Left forelimb (tissue), 1 donor: ENCODE results near the gene RASAL2.
"Not testable (repeated sequence)": the region's sequence is repeated elsewhere in the genome, so short reads cannot be mapped to it uniquely, and the experiment has no call there.

Source experiments
- DNase-seq: peaks from one replicate; pipeline ENCODE4 v3.0.0-alpha.2; 2018; ENCODE audit warnings: low spot score

Gene RASAL2

DNA sequence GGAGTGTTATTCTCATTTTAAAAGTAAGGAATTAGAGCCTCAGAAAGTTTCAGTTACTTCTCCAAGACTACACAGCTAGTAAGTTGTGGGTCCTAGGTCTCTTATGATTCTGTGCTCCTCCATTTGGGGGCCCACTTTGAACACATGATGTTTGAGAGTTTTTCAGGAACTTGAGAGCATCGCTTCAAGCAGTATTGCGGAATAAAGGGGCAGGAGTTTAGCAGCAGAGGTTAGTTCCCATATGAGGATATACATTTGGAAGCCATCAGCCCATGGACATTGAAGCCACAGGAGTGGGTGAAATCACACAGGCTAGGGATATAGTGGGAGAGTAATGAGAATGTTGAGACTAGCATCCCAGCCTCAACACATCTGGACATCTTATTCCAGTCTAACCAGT lies 143.2 kb downstream of the RASAL2 start:
- DNase-seq = no peak

DNA sequence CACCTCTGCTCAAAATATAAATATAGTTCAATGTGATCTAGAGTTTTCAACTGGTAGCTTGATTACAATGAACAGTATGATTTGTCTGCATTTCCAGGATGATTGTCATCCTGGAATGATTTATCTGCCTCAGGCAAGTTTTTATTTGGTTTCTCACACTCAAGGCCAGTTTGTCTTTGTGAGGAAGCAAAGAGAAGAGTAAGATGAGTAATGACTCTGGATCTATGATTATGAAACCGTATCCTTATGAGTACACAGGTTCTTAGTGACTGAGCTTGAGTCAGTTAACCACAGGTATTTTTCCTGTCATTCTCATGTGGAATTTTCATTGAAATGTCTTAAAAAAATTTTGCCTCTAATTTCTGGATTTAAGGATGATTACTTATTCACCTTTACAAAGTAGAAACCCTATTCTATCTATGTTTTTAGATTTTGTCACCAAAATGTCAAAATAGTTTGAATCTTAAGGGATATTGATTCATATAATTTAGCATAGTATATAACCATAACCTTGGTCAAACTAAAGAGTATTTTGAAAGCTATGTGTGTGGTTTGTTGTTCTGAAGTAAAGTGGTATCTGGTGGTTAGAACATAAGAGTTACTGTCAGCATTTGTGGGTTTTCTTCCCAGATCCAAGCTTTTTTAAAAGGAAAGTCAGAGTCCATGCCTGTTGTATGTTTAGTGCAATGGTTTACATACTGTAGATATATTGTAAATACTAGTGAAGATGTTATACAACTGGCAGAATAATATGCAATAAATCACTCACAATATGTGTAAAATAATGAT lies 145.0 kb downstream of the RASAL2 start:
- no peak for DNase-seq

DNA sequence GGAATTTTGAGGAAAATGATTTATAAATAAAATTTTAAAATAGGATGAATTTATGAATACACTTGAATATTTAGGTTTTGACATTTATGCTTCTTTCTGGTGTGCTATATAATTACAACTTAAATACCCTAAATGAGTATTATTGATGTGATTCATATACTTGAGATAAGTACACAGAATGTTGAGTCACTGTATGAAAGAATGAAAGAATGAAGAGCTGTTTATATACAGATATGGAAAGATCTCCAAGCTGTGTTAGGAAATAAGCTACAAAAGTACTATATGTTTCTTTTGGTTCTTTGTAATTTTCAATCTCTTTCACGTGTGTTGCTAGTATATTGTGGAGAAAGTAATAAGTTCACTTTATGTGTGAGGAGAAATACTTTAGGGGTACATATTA lies 147.2 kb downstream of the RASAL2 start:
- DNase-seq = no peak

DNA sequence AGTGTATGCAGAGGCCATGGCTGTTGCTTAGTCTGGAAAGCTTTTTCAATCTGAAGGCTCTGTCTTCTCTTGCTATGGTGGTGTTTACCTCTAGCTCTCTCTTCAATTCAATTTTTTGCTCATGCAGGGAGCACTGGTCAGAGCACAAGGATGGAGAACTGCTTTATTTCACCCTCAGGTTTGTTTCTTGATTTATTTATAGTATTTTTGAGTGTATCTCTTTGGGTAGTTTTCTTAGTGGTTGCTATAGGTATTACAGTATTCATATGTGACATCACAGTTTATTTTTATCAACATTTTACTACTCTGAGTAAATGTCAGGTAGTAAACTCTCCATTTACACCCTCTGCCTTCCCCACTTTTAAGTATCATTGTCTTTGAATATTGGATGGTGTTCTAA lies 147.9 kb downstream of the RASAL2 start:
- no peak for DNase-seq

DNA sequence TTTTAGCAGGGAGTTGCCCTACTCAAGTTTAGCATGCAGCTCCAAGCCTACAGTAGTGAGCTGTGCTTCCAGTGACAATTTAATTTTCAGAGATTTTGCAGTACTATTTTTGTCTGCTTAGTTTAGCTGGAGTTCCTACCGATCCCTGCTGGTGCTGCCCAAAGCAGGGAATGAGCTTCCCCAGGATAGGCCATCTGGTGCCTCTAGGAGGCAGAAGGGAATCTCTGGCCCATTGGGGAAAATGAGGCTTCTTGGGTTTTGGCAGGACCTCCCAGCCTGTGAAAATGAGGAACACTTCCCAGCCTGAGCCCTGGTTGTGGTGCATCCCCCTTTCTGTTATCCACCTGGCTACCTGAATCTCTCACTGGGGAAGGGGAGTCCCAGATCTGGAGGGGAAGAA lies 149.2 kb downstream of the RASAL2 start:
- no peak for DNase-seq

DNA sequence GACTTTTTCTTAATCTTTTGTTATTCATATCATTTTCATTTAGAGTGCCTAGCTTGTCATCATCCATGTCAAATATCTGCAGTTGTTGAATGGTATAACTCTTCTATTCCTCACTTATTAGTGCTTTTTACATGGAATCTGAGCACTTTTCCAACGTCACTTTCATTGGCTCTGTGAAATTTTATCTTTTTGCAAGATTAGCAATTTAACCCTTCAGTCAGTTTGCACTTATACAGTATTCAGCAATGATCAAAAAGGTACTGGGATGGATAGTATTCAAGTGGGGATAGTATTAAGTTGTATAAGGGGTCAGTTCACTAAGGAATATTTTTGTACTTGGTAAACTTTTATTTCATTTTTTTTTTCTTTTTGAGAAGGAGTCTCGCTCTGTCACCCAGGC lies 150.0 kb downstream of the RASAL2 start:
- no peak for DNase-seq

DNA sequence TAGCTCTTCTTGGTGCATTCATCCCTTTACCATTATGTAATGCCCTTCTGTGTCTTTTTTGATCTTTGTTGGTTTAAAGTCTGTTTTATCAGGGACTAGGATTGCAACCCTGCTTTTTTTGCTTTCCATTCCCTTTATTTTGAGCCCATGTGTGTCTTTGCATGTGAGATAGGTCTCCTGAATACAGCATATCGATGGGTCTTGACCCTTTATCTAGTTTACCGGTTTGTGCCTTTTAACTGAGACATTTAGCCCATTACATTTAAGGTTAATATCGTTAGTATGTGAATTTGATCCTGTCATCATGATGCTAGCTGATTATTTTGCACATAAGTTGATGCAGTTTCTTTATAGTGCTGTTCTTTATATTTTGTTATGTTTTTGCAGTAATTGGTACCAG lies 154.4 kb downstream of the RASAL2 start:
- not testable (repeated sequence) for DNase-seq

DNA sequence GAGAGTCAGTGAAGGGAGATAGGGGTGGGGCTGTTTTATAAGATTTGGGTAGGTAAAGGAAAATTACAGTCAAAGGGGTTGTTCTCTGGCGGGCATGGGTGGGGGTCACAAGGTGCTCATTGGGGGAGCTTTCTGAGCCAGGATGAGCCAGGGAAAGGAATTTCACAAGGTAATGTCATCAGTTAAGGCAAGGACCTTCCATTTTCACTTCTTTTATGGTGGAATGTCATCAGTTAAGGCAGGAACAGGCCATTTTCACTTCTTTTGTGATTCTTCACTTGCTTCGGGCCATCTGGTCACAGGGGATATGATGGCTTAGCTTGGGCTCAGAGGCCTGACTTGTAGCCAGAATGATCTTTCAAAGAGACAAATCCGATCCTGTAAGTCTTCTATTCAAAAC lies 159.7 kb downstream of the RASAL2 start:
- DNase-seq = not testable (repeated sequence)

DNA sequence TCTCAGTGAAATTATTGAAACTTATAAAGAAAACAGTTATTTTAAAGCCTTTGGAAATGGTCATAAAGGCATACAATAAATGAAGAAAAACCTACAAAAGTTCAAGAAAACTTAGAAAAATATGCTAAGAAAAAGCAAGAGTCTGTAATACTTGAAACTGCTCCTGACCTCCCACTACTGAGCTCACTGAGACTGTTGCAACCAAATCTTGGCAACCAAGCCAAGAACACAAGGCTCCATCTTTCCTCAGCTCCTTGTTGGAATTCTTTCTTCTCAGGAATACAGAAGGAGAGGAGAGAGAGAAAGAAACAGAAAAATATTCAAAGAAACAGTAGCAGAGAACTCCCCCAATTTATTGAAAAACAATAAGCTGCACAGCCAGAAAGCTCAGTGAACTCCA lies 160.5 kb downstream of the RASAL2 start:
- DNase-seq = no peak

DNA sequence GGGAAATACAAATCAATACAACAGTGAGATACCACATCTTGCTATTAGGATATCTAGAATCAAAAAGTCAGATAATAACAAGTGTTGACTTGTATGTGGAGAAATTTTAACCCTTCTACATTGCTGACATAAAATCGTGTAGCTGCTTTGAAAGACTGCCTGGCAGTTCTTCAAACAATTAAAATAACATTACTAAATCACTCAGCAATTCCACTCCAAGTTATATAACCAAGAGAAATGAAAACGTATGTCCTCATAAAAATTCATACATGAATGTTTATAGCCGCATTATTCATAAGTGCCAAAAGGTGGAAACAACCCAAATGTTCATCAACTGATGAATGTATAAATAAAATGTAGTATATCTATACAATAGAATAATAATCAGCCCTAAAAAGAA lies 164.6 kb downstream of the RASAL2 start:
- DNase-seq = no peak

DNA sequence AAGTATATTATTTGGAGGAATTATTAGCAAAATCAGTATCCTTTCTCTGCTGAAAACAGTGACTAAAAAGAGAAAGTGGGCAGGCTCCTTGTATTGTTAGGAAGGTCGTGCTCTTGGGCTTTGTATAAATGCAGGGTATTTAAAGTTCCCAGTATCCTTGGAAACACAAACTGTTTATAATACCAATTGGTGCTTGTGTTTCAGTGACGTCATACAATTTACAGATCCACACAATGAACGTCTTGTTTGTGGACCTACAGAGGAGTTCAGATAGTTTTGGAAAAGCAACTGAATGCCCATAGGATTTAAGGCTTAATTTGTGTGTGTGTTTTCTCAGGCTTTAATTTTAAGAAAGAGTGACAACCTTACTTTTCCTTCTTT lies 168.2 kb downstream of the RASAL2 start:
- no peak for DNase-seq

DNA sequence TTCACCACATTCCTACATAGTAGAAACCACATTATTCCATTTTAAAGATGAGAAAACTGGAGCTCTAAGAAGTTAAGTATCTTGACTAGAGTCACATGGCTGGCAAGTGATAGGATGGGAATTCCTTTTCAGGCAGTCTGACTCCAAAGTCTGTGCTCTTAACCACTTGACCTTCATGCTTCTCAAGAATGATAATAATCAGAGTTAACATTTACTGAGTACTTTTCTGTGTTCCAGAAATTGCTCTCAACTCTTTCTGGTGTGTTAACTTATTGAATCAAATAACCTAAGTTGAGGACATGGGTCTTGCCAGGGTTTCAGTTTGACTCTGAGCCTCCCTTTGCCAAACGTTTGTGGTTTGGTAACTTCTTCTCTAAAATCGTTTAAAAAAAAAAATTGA lies 169.4 kb downstream of the RASAL2 start:
- DNase-seq = no peak

DNA sequence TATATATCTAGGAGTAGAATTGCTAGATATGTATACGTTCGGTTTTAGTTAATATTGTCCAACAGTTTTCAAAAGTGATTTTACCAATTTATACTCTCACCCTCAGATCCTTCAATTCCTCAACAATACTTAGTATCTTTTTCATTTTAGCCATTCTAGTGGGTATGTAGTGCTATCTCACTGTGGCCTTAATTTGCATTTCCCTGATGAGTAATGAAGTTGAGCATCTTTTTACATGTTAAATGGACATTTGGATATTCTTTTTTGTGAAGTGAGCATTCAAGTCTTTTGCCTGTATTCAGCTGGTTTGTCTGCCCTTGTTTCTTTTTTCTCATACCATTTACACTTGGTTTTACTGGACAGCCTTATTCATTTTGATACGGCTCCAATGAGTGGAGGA lies 172.2 kb downstream of the RASAL2 start:
- no peak for DNase-seq

DNA sequence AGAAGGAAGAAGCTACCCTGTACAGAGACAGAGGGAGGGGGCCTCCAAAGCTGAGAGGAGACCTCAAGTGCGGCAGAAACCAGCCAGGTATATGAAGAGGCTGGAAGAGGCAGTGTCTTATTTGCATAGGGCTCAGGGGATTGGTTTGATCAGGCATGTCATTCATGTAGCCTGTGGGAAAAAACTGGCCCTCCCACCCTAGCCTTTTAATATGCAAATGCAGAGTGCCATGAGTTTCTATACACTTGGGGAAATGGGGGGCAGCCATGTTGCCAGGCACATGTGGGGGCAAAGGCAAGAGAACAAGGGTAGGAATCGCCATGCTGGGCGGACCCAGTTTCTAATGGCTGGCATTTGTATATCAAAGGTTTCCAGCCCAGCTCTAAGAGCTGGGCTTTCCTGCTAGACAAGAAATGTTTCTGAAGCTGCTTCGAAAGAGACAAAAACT lies 172.7 kb downstream of the RASAL2 start:
- no peak for DNase-seq

DNA sequence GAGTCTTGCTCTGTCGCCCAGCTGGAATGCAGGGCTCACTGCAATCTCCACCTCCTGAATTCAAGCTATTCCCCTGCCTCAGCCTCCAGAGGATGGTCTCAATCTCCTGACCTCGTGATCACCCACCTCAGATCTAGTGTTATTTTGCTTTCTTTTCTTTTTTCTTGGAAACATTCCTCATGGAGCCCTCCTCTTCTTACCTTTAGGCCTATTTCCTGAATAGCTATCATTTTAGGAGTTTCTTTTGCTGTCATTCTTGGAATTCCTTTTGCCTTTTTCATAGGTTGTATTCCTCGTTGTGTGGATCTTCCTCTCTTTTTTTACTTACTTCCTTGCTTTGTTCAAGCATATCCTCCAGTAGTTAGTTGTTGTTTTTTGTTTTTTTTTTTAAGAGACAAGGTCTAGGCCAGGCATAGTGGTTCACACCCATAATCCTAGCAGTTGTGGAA lies 173.8 kb downstream of the RASAL2 start:
- DNase-seq = no peak

DNA sequence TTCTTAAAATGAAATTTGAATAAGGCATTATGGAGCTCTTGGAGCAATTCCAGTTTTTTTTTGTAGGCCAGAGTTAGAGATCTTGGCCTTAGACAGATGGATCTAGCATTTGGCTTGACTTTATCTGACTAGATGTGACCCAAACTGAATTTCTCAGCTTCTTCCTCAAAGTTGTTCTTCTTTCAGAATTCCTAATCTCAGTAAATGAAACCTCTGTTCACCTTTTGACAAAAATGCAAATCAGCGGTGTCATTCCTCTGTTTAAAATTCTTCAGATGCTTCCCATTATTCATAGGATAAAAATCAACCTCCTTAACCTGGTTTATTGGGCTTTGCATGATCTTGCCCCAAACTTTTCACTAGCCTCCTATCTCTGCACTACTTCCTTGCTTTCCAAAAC lies 177.6 kb downstream of the RASAL2 start:
- DNase-seq = no peak

DNA sequence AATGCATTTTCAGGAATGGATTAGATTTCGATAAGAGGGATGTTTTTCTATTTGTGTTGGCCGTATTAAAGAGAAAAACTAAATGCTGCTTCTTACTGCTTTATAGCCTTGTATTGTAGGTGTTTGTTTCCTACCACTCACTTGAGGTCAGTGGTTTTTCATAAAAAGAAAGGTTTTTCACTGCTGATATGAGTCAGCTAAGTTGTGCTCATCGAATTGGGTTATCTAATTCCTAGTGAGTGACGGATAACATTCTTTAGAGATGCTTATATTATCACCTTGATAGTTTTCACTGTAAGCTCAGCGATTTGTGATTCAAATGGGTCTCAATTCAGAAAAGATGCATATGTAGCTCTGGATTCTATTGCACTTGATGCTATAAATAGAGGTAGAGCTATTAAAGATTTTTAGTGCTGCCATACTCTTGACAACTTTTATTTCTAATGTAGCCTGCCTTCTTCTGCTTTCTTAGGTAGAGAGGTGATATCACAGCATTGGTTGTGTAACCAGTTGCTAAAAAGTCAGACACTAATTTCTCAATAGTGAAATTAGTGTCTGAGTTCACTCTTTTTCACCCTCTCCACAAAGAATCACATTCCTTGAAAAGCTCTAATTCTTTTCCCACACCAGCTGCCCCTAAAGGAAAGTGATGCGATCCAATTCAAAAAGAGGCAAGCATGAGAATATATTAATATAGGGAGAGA lies 180.0 kb downstream of the RASAL2 start:
- DNase-seq = no peak

DNA sequence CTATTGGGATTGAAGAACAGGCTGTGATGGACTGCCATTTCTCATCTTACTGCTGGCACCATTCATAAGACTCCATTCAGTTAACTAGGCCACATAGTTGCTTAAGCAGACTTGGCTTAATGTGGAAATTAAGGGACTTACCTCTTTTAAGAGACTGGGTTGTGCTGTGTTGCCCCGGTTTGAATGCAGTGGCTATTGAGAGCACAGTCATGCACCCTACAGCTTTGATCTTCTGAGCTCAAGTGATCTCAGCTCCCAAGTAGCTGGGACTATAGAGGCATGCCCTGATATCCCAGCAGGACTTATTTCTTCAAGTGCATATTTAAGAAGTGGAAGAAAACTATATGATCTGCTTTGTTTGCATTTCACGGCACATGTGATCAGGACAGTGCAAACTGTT lies 181.1 kb downstream of the RASAL2 start:
- DNase-seq = no peak

DNA sequence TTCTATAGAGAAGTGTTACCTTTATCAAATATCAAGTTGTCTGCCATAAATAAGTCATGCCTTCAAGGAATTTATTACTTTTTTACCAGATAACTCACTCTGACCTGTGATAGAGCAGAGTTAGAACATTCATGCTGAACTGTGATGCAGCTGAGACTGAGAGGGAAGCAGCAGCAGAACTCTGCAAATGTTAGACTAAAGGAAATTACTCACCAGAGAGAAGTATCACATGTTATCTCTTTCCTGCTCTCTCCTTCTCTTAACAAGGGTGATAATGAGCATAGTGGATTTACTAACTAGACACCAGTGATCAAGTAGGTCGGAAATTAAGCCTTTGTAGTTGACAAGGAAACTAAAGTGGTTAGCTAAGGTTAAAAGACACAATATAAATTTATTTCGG lies 181.6 kb downstream of the RASAL2 start:
- DNase-seq = no peak

DNA sequence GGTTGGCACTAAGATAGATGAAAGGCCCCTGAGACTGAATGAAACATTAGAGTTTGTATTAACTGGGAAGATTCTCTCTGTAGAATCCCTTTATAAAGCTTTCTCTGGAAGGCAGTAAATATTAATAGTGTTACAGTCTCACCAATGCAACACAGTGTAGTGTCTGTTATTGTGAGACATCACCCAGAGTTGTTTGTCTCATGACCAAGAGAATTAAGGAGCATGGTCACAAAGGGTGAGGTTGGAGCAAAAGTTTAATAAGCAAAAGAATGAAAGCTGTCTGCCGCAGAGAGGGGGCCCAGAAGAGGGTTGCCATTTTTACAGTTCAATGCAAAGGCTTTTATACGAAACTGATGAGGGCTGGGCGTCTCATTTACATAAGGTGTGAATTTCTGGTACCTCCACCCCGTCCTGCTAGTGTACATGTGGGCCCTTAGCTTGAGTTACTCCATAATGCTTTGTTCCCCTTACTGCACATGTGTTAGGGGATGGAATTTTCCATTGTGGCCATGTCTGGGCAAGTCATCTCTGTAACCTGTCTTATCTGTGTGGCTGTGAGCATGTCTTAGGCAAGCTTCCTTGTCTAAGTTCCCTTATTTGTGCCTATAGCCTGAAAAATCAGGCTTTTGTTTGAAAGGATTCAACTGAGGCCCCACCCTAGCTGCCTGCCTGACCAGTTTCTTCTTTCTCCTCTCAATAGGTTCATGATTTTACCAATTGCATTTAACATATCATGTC lies 184.1 kb downstream of the RASAL2 start:
- DNase-seq = no peak

DNA sequence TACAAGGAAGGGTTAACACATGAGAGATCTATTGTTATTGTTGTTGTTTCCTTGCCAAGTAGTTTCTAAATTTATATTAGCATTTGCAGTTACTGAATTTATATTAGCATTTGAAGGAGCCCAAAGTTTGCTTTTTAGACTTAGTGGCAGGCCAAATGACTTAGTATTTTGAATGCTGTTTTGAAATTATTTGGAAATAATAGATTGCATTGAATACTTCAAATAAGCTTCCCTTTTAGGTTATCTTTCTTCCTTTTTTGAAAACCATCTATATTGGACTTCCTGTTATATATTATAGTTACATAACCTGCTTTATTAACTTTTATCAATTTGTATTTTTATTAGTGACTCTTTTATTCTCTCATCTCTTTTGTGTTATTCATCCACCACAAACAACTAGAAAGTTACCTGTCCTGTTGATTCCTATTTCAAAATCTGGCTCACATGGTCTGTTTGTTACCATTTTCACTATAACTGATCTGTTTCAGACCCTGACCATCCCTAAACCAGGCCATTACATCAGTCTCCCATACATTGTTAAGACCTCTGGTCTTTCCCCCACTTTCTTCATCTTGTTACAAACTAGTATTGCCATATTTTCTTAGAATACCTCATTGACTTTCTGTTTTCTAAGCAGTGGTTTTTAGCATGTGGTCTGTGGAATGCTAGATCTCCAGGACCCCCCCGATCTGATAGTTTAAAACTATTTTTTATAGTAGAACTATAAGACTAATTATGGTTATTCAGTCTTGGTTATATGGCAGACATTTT lies 185.2 kb downstream of the RASAL2 start:
- DNase-seq = no peak

DNA sequence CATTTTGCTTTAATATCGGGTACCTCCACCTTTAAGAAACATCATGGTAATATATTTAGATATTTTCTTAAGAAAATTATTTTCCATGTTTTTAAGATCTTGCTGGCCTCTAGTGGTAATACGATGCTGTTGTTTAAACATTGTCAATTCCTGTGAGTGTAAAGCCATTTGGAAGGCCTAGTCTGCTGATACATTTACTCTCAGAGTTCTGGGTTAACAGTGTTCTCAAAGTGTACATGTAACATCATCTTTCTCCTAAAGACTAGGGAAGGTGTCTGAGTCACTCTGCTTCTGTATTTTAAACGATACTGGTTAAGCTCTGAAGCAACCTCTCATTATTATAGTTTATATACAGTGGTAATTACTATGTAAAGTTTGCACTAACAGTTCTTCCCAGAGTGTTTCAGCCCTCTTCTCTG lies 189.1 kb downstream of the RASAL2 start:
- no peak for DNase-seq
